NK-92 treated with Interleukin-12 subunit alpha and Interleukin-12 subunit beta, amount 100 ng/mL, for 24 hours (cell line): ENCODE measurements around the gene FNDC3A.

ENCODE experiments used
- DNase-seq: peaks from one replicate; lab custom pipeline; 2025; lab: John Stamatoyannopoulos, UW

Gene FNDC3A

DNA sequence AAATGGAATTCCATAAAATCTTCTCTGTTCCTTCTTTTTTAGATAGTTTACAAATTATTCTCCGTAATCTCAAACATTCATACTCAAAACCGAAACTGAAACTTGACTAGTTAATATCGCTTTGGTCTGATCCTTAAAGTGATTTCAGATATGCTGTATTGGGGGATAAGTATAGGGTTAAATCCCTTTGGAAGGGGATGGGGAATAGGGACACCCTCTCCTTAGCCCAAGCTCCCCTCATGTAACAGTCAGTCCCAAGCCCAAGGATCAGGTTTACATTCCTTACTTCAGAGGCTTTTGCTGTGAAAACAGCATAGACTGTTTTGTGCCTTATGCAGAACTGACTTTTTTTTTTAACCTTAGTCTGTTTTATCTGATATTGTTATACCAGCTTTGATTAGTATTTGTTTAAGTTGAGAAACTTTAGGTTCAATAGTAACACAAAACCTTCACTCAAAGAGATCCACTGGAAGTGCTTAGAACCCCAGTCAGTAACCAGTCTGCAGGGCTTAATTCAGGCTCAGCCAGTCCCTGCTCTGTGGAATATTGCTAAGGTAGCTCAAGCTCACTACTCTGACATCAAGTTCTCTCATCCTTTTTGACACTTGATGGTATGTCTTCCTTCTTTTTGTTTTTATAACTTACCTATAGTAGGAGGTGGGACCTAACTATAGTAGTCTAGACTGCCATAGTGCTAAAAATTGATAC is 282.5 kb downstream of the FNDC3A start:
- DNase-seq: no peak
